Endodermal cell (in vitro differentiated cells): ENCODE measurements around the gene CLEC4A. TPM values are rescaled to one million over a fixed set of nuclear protein-coding genes. Genes with fewer than 3 reads are reported as not detected.
"Not testable (repeated sequence)": the region's sequence is repeated elsewhere in the genome, so short reads cannot be mapped to it uniquely, and the experiment has no call there.

Source experiments
- DNase-seq: peaks from one replicate; pipeline ENCODE4 v3.0.0-alpha.2; 2017
- H3K27ac ChIP-seq: 2 replicates; pipeline ENCODE4 v1.5.1; 2013; ENCODE audit warnings: mild to moderate bottlenecking, low read depth, low read length, moderate library complexity
- H3K27me3 ChIP-seq: 2 replicates; pipeline ENCODE4 v1.6.1; 2013; ENCODE audit warnings: mild to moderate bottlenecking, low read length, moderate library complexity; ENCODE audit not compliant: insufficient read depth, control insufficient read depth, poor library complexity, severe bottlenecking
- H3K36me3 ChIP-seq: 2 replicates; pipeline ENCODE4 v1.7.0; 2013; ENCODE audit warnings: mild to moderate bottlenecking, low read length, moderate library complexity; ENCODE audit not compliant: control insufficient read depth, insufficient read depth
- H3K4me1 ChIP-seq: one replicate; pipeline ENCODE4 v1.7.0; 2013; ENCODE audit warnings: low read length; ENCODE audit not compliant: control insufficient read depth, insufficient read depth
- H3K4me3 ChIP-seq: 2 replicates; pipeline ENCODE4 v1.5.1; 2013; ENCODE audit warnings: mild to moderate bottlenecking, low read length, moderate library complexity
- H3K9ac ChIP-seq: 2 replicates; pipeline ENCODE4 v1.6.1; 2013; ENCODE audit warnings: mild to moderate bottlenecking, low read length, moderate library complexity; ENCODE audit not compliant: poor library complexity, severe bottlenecking; ENCODE audit errors: extremely low read depth
- H3K9me3 ChIP-seq: 2 replicates; pipeline ENCODE4 v1.6.1; 2013; ENCODE audit warnings: mild to moderate bottlenecking, low read length, moderate library complexity; ENCODE audit not compliant: control insufficient read depth
- H3K27ac Mint-ChIP-seq: 2 replicates; pipeline ENCODE4 v1.8.0; 2020; ENCODE audit warnings: mixed read lengths
- H3K27me3 Mint-ChIP-seq: 2 replicates; pipeline ENCODE4 v1.8.0; 2021; ENCODE audit warnings: mild to moderate bottlenecking, mixed read lengths; ENCODE audit not compliant: insufficient read depth
- H3K36me3 Mint-ChIP-seq: 2 replicates; pipeline ENCODE4 v1.8.0; 2020; ENCODE audit warnings: low read depth, mixed read lengths
- H3K4me1 Mint-ChIP-seq: 2 replicates; pipeline ENCODE4 v1.8.0; 2020; ENCODE audit warnings: mixed read lengths
- H3K4me3 Mint-ChIP-seq: 2 replicates; pipeline ENCODE4 v1.8.0; 2020; ENCODE audit warnings: mild to moderate bottlenecking, moderate library complexity, mixed read lengths
- H3K9me3 Mint-ChIP-seq: 2 replicates; pipeline ENCODE4 v1.8.0; 2020; ENCODE audit warnings: mild to moderate bottlenecking, mixed read lengths
- CTCF ChIP-seq: fragments of 200-600 bp; sonication (generic); conservative IDR thresholded peaks from 2 replicates; pipeline ENCODE4 v1.5.0; 2021; ENCODE audit warnings: antibody characterized with exemption, mild to moderate bottlenecking
- WGBS, 2 experiments: methylation state at CpG; one replicate each; pipeline versions ENCODE4 v1.1.5 to v1.1.7; 2013; ENCODE audit warnings: missing lambda C conversion rate in 2 of 2, mixed read lengths in 1 of 2; ENCODE audit not compliant: insufficient coverage in 1 of 2, insufficient read length in 1 of 2; 5-methylcytosine and 5-hydroxymethylcytosine counted together
- total RNA-seq, 2 donors: library from RNA; stranded (reverse); fragmentation: NEBNext Ultra II Directional in 1 of 2; extraction: Animal tissue kit (Norgen Biotek cat#: 25700) in 1 of 2; gene quantifications; 2 replicates in 1 of 2; 3 replicates in 1 of 2; pipeline ENCODE4 v1.2.1, GENCODE V29; 2021

The CLEC4A gene
- total RNA-seq, 2 donors from 2014 or later = 0.53 TPM; not detected in 1

DNA sequence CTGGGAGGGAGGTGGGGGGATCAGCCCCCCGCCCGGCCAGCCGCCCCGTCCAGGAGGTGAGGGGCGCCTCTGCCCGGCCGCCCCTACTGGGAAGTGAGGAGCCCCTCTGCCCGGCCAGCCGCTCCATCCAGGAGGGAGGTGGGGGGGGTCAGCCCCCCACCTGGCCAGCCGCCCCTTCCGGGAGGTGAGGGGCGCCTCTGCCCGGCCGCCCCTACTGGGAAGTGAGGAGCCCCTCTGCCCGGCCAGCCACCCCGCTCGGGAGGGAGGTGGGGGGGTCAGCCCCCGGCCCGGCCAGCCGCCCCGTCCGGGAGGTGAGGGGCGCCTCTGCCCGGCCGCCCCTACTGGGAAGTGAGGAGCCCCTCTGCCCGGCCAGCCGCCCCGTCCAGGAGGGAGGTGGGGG is 60.8 kb downstream of the CLEC4A start:
- H3K9me3 ChIP-seq, DNase-seq, H3K36me3 ChIP-seq, H3K4me1 ChIP-seq, H3K9ac ChIP-seq, H3K27ac ChIP-seq, H3K4me3 Mint-ChIP-seq, H3K27ac Mint-ChIP-seq, H3K36me3 Mint-ChIP-seq, H3K4me3 ChIP-seq, H3K27me3 ChIP-seq, H3K27me3 Mint-ChIP-seq: not testable (repeated sequence)
- Mint-ChIP-seq H3K4me1 (peaks cover 10% of the 10 kb centered on the region), H3K9me3 (peaks cover 21% of the 10 kb centered on the region)
- 97% methylated on average over 4 of the region's 28 CpGs; no CpG with 5 or more reads in 1 of the 2 experiments for WGBS, 2 experiments

DNA sequence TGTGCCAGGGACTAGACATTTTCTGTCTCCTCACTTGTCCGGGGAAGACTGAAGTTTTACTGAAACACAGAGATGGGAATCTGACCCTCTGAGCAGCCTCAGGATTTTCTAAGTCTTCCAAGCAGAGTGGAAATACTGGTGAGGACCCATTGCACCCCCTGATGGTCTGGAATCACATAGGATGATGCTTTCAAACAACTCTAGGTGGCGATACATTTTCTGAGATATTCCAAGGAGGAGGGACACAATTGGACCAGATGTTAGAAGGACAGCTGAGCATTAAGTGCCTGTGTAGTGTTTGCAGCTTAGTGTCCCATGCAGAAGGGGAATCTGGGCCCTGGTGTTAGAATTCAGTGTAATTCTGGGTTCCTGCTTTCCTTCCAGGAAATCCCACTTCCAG is 64.7 kb downstream of the CLEC4A start:
- 85% methylated on average over 2 of the region's 2 CpGs; no CpG with 5 or more reads in 1 of the 2 experiments for WGBS, 2 experiments
- H3K36me3 Mint-ChIP-seq, H3K4me3 Mint-ChIP-seq, H3K27me3 Mint-ChIP-seq, H3K9me3 ChIP-seq, H3K36me3 ChIP-seq, H3K4me3 ChIP-seq, H3K4me1 Mint-ChIP-seq, H3K27ac ChIP-seq, DNase-seq, H3K27me3 ChIP-seq, H3K4me1 ChIP-seq, H3K9ac ChIP-seq, H3K27ac Mint-ChIP-seq: not testable (repeated sequence)
- peak; percentile 64 for TF ChIP-seq CTCF
- peaks cover 11% of the 10 kb centered on the region for H3K9me3 Mint-ChIP-seq

Other genes starting within 250 kb of the CLEC4A start
- 1,000 to 10,000 TPM; 1,330 to 2,480 TPM for gene SLC2A3, start 187.4 kb upstream of the CLEC4A start, total RNA-seq
- 10 to 100 TPM; 10.8 to 21.2 TPM for gene FOXJ2, start 90.9 kb upstream of the CLEC4A start, total RNA-seq
- not detected for gene C3AR1, start 57.3 kb upstream of the CLEC4A start, total RNA-seq
- 10 to 100 TPM; 19.9 to 33.9 TPM for gene NECAP1, start 41.3 kb upstream of the CLEC4A start, total RNA-seq
- gene ZNF705A, start 33.4 kb downstream of the CLEC4A start, total RNA-seq = not detected
- under 1 TPM in 1 of 2 donors, not detected in 1; 0.40 TPM for gene FAM90A1, start 104.0 kb downstream of the CLEC4A start, total RNA-seq